IMR-90 (cell line): ENCODE data around the gene ADGRG1. TPM values are rescaled to one million over a fixed set of nuclear protein-coding genes. Genes with fewer than 3 reads are reported as not detected.

Experiments used
- ATAC-seq: fragments of 200-7000 bp; cut with Tn5 transposase; 2 replicates; pipeline ENCODE4 v1.9.1; 2020; ENCODE audit warnings: low read depth, mild to moderate bottlenecking, moderate library complexity
- BruUV-seq: library from RNA; stranded (reverse); fragments of 400-500 nt; replicated peaks from 2 replicates; lab custom pipeline; 2021; lab: Mats Ljungman, UMichigan
- CTCF ChIA-PET: fragments of 300-600 bp; formaldehyde crosslinking; extraction: SDS; loops from one replicate; lab custom pipeline; 2021; ENCODE audit warnings: antibody characterized with exemption; lab: Yijun Ruan, JAX
- POLR2A ChIA-PET: fragments of 300-600 bp; sonication (Branson Sonifier 250); formaldehyde crosslinking; loops from one replicate; lab custom pipeline; 2022; ENCODE audit warnings: antibody characterized with exemption; ENCODE audit not compliant: unreplicated experiment; lab: Charles Lee
- DNase-seq: peaks from one replicate; pipeline ENCODE4 v3.0.0; 2013
- H2AFZ ChIP-seq: replicated peaks from 2 replicates; pipeline ENCODE3; 2013; ENCODE audit warnings: low read length, mild to moderate bottlenecking; ENCODE audit not compliant: poor library complexity
- H2AK5ac ChIP-seq: 2 replicates; pipeline ENCODE4 v1.6.1; 2013; ENCODE audit warnings: low read depth, low read length, inconsistent platforms
- H2AK9ac ChIP-seq: replicated peaks from 2 replicates; pipeline ENCODE3; 2013; ENCODE audit warnings: mild to moderate bottlenecking, low read depth, low read length, moderate library complexity; ENCODE audit not compliant: poor library complexity
- H2BK120ac ChIP-seq: 2 replicates; pipeline ENCODE4 v1.6.1; 2013; ENCODE audit warnings: low read depth, low read length, inconsistent platforms
- H2BK15ac ChIP-seq: 3 replicates; pipeline ENCODE4 v1.6.1; 2013; ENCODE audit warnings: low read depth, low read length, inconsistent platforms
- H2BK20ac ChIP-seq: 2 replicates; pipeline ENCODE4 v1.6.1; 2013; ENCODE audit warnings: low read depth, mild to moderate bottlenecking, inconsistent platforms, low read length, moderate library complexity
- H2BK5ac ChIP-seq: 2 replicates; pipeline ENCODE4 v1.6.1; 2013; ENCODE audit warnings: mild to moderate bottlenecking, low read depth, low read length, inconsistent platforms; ENCODE audit not compliant: poor library complexity, severe bottlenecking
- H3K14ac ChIP-seq: replicated peaks from 2 replicates; pipeline ENCODE4 v1.6.1; 2013; ENCODE audit warnings: low read depth, low read length, inconsistent platforms
- H3K18ac ChIP-seq: 2 replicates; pipeline ENCODE4 v1.6.1; 2013; ENCODE audit warnings: low read depth, low read length, control low read depth
- H3K23ac ChIP-seq: 2 replicates; pipeline ENCODE4 v1.6.1; 2013; ENCODE audit warnings: low read depth, low read length, inconsistent platforms
- H3K27ac ChIP-seq: 2 replicates; pipeline ENCODE4 v1.5.1; 2013; ENCODE audit warnings: mild to moderate bottlenecking, control low read depth, low read length; ENCODE audit not compliant: insufficient read depth
- H3K27me3 ChIP-seq: 2 replicates; pipeline ENCODE4 v1.6.1; 2013; ENCODE audit warnings: low read length; ENCODE audit not compliant: control insufficient read depth, insufficient read depth
- H3K36me3 ChIP-seq: 2 replicates; pipeline ENCODE4 v1.6.1; 2013; ENCODE audit warnings: low read length, mixed read lengths; ENCODE audit not compliant: control insufficient read depth, insufficient read depth
- H3K4ac ChIP-seq: 2 replicates; pipeline ENCODE4 v1.6.1; 2013; ENCODE audit warnings: low read depth, low read length, inconsistent platforms
- H3K4me1 ChIP-seq: 2 replicates; pipeline ENCODE4 v1.6.1; 2013; ENCODE audit warnings: low read length, mixed read lengths; ENCODE audit not compliant: control insufficient read depth, insufficient read depth
- H3K4me2 ChIP-seq: 2 replicates; pipeline ENCODE4 v1.6.1; 2013; ENCODE audit warnings: low read depth, mild to moderate bottlenecking, control low read depth, low read length, moderate library complexity
- H3K4me3 ChIP-seq: 2 replicates; pipeline ENCODE4 v1.5.1; 2013; ENCODE audit warnings: low read depth, mild to moderate bottlenecking, control low read depth, low read length, moderate library complexity; ENCODE audit not compliant: insufficient read depth
- H3K56ac ChIP-seq: 2 replicates; pipeline ENCODE4 v1.6.1; 2013; ENCODE audit warnings: low read length, inconsistent platforms; ENCODE audit not compliant: insufficient read depth; ENCODE audit errors: extremely low read depth
- H3K79me1 ChIP-seq, 2 experiments: 2 replicates each; pipeline ENCODE4 v1.6.1; 2013; ENCODE audit warnings: low read length in 2 of 2, inconsistent platforms in 1 of 2, low read depth in 1 of 2
- H3K9ac ChIP-seq: 2 replicates; pipeline ENCODE4 v1.6.1; 2013; ENCODE audit warnings: low read depth, low read length, control low read depth
- H3K9me1 ChIP-seq: 2 replicates; pipeline ENCODE4 v1.6.1; 2013; ENCODE audit warnings: low read length, inconsistent platforms; ENCODE audit not compliant: insufficient read depth
- H3K9me3 ChIP-seq: 2 replicates; pipeline ENCODE4 v1.6.1; 2013; ENCODE audit warnings: low read length; ENCODE audit not compliant: control insufficient read depth, insufficient read depth
- H4K20me1 ChIP-seq: 2 replicates; pipeline ENCODE4 v1.6.1; 2013; ENCODE audit warnings: low read length, inconsistent platforms; ENCODE audit not compliant: insufficient read depth
- H4K5ac ChIP-seq: 2 replicates; pipeline ENCODE4 v1.6.1; 2013; ENCODE audit warnings: mild to moderate bottlenecking, low read depth, low read length, control low read depth
- H4K8ac ChIP-seq, 2 experiments: 2 replicates each; pipeline ENCODE4 v1.6.1; 2013; ENCODE audit warnings: low read depth in 2 of 2, low read length in 2 of 2, control low read depth in 1 of 2, inconsistent platforms in 1 of 2
- H4K91ac ChIP-seq: 2 replicates; pipeline ENCODE4 v1.6.1; 2013; ENCODE audit warnings: low read depth, low read length, inconsistent platforms; ENCODE audit not compliant: insufficient read depth
- BHLHE40 ChIP-seq: fragments of 150-350 bp; IDR thresholded peaks from 2 replicates; pipeline ENCODE4 v1.6.1; 2016; ENCODE audit warnings: mild to moderate bottlenecking, low read depth, low read length
- CEBPB ChIP-seq: IDR thresholded peaks from 2 replicates; pipeline ENCODE4 v1.6.1; 2012; ENCODE audit warnings: low read depth, low read length, improper control_type of control experiment
- CHD1 ChIP-seq: IDR thresholded peaks from 2 replicates; pipeline ENCODE4 v1.6.1; 2012; ENCODE audit warnings: low read depth, low read length, improper control_type of control experiment
- ELK1 ChIP-seq: fragments of 150-350 bp; IDR thresholded peaks from 2 replicates; pipeline ENCODE4 v1.6.1; 2016; ENCODE audit warnings: low read depth, mild to moderate bottlenecking, low read length, moderate library complexity, borderline replicate concordance
- FOS ChIP-seq: fragments of 150-350 bp; IDR thresholded peaks from 2 replicates; pipeline ENCODE4 v1.6.1; 2016; ENCODE audit warnings: low read depth, low read length
- MAFK ChIP-seq: IDR thresholded peaks from 2 replicates; pipeline ENCODE4 v1.6.1; 2012; ENCODE audit warnings: low read depth, low read length, improper control_type of control experiment
- MAZ ChIP-seq: IDR thresholded peaks from 2 replicates; pipeline ENCODE4 v1.6.1; 2012; ENCODE audit warnings: low read depth, mild to moderate bottlenecking, low read length, improper control_type of control experiment, moderate library complexity, borderline replicate concordance
- MXI1 ChIP-seq: IDR thresholded peaks from 2 replicates; pipeline ENCODE4 v1.6.1; 2012; ENCODE audit warnings: low read depth, mild to moderate bottlenecking, low read length, moderate library complexity, borderline replicate concordance
- NFE2L2 ChIP-seq: fragments of 150-350 bp; IDR thresholded peaks from 2 replicates; pipeline ENCODE4 v1.6.1; 2016; ENCODE audit warnings: low read depth, mild to moderate bottlenecking, low read length
- POLR2A ChIP-seq: IDR thresholded peaks from 2 replicates; pipeline ENCODE4 v1.6.1; 2012; ENCODE audit warnings: mild to moderate bottlenecking, low read depth, low read length
- RAD21 ChIP-seq: IDR thresholded peaks from 2 replicates; pipeline ENCODE4 v1.6.1; 2012; ENCODE audit warnings: low read length, improper control_type of control experiment
- RCOR1 ChIP-seq: IDR thresholded peaks from 2 replicates; pipeline ENCODE4 v1.6.1; 2012; ENCODE audit warnings: mild to moderate bottlenecking, low read length, improper control_type of control experiment; ENCODE audit not compliant: insufficient replicate concordance
- RFX5 ChIP-seq: IDR thresholded peaks from 2 replicates; pipeline ENCODE4 v1.8.0; 2012; ENCODE audit warnings: low read depth, mild to moderate bottlenecking, low read length, moderate library complexity
- SMC3 ChIP-seq: fragments of 150-350 bp; IDR thresholded peaks from 2 replicates; pipeline ENCODE4 v1.6.1; 2016; ENCODE audit warnings: low read depth, mild to moderate bottlenecking, antibody characterized with exemption, low read length, moderate library complexity
- USF2 ChIP-seq: fragments of 150-350 bp; IDR thresholded peaks from 2 replicates; pipeline ENCODE4 v1.6.1; 2017; ENCODE audit warnings: mild to moderate bottlenecking, antibody characterized with exemption, low read length, low read depth
- WGBS, 2 experiments: methylation state at CpG; one replicate each; pipeline versions ENCODE4 v1.1.5 to v1.1.7; 2013; ENCODE audit warnings: missing lambda C conversion rate in 2 of 2; ENCODE audit not compliant: insufficient read length in 1 of 2; ENCODE audit errors: extremely low coverage in 2 of 2; 5-methylcytosine and 5-hydroxymethylcytosine counted together
- dilution Hi-C: fragments of 300-500 bp; cut with HindIII; formaldehyde crosslinking; loops from one replicate; pipeline ENCODE4 v1.14.3; 2018; ENCODE audit warnings: low sequenced_read_pairs; ENCODE audit not compliant: unreplicated experiment
- in situ Hi-C: fragments of 300-500 bp; cut with MboI; formaldehyde crosslinking; loops from 3 replicates; pipeline ENCODE4 v1.14.3; 2019; ENCODE audit warnings: low sequenced_read_pairs, inconsistent platforms, mixed read lengths
- intact Hi-C: fragments of 100-400 bp; cut with micrococcal nuclease; formaldehyde crosslinking; loops from 2 replicates; pipeline ENCODE4 v1.10.0; 2022
- polyA plus RNA-seq, 3 experiments: library from polyadenylated mRNA; depleted of rRNA; stranded (reverse); fragments of >200 nt; gene quantifications; 2 replicates each; pipeline ENCODE4 v1.2.3, GENCODE V29; 2012; ENCODE audit warnings: low replicate concordance in 1 of 3
- total RNA-seq: library from RNA; depleted of rRNA; stranded (reverse); fragments of >200 nt; gene quantifications from 2 replicates; pipeline ENCODE4 v1.2.3, GENCODE V29; 2012
- TF ChIP-seq, protein P1 (sequence below): conservative IDR thresholded peaks from 2 replicates; pipeline ENCODE4 v1.5.1; 2012; ENCODE audit warnings: mild to moderate bottlenecking, low read depth, low read length, improper control_type of control experiment

ADGRG1 gene
- total and polyA plus RNA-seq, 2 of the 4 experiments (the other 2 are of a cell fraction) = 0.90 to 8.4 TPM

DNA sequence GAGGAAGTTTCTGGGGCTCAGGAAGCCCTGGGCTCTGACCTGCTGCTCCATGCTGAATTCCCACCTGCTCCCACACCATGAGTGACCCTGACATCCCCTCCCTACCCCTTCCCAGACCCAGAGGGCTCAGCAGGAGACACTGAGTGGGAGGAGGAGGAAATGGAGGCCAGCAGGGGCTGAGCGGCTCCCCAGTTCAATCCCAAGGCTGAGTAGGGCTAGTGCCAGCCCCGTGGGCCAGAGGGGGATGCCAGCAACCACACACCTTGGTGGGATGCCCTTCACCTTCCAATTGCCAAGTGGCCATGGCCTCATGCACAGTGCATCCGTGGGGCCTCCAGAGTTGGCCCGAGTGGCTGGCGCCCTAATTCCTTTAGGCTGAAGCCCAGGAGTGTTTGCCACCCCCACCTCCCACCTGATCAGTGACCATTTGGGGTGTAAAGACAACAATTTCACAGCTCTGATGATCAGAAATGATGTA is 38.7 kb downstream of the ADGRG1 start:
- no peak overlapping the region for H3K14ac ChIP-seq
- H4K5ac ChIP-seq = no peak overlapping the region
- no peak overlapping the region for H3K18ac ChIP-seq
- no peak for DNase-seq
- TF ChIP-seq ELK1 (no peak), USF2 (no peak), NFE2L2 (no peak), MXI1 (no peak), CHD1 (no peak), RAD21 (no peak), SMC3 (no peak), RCOR1 (no peak), BHLHE40 (no peak), CEBPB (no peak), FOS (no peak), POLR2A (no peak), MAFK (no peak), MAZ (no peak), RFX5 (no peak)
- TF ChIP-seq, protein P1, sequence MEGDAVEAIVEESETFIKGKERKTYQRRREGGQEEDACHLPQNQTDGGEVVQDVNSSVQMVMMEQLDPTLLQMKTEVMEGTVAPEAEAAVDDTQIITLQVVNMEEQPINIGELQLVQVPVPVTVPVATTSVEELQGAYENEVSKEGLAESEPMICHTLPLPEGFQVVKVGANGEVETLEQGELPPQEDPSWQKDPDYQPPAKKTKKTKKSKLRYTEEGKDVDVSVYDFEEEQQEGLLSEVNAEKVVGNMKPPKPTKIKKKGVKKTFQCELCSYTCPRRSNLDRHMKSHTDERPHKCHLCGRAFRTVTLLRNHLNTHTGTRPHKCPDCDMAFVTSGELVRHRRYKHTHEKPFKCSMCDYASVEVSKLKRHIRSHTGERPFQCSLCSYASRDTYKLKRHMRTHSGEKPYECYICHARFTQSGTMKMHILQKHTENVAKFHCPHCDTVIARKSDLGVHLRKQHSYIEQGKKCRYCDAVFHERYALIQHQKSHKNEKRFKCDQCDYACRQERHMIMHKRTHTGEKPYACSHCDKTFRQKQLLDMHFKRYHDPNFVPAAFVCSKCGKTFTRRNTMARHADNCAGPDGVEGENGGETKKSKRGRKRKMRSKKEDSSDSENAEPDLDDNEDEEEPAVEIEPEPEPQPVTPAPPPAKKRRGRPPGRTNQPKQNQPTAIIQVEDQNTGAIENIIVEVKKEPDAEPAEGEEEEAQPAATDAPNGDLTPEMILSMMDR = no peak
- H3K23ac ChIP-seq = no peak overlapping the region
- H3K4ac ChIP-seq = no peak overlapping the region
- no peak for ATAC-seq
- H2BK5ac ChIP-seq = no peak overlapping the region
- peaks cover 26% of the 10 kb centered on the region for H3K27me3 ChIP-seq
- BruUV-seq = no TSS peak
- no peak overlapping the region for H2BK120ac ChIP-seq
- ChIA-PET POLR2A (no interaction called here), CTCF (no interaction called here)
- H4K8ac ChIP-seq = no peak overlapping the region
- no peak overlapping the region for H3K4me2 ChIP-seq
- H3K27ac ChIP-seq = no peak overlapping the region
- dilution Hi-C loops (no loop called here), in situ Hi-C loops (no loop called here), intact Hi-C loops (no loop called here)
- peak overlapping the region; percentile 32 for H2AFZ ChIP-seq
- no peak overlapping the region for H2BK20ac ChIP-seq
- no peak overlapping the region for H3K4me3 ChIP-seq
- no peak overlapping the region for H3K56ac ChIP-seq
- H2AK5ac ChIP-seq = no peak overlapping the region
- H4K91ac ChIP-seq = no peak overlapping the region
- H3K9me3 ChIP-seq = no peaks in the 10 kb centered on the region
- no peak overlapping the region for H3K9ac ChIP-seq
- no peak overlapping the region for H2BK15ac ChIP-seq
- no peaks in the 10 kb centered on the region; the same call in 1 of the 2 replicates for H3K9me1 ChIP-seq
- no peaks in the 10 kb centered on the region; the same call in 1 of the 2 replicates for H4K20me1 ChIP-seq
- H3K79me1 ChIP-seq = no peaks in the 10 kb centered on the region
- H3K36me3 ChIP-seq = no peaks in the 10 kb centered on the region
- H3K4me1 ChIP-seq = no peaks in the 10 kb centered on the region
- no peak overlapping the region for H2AK9ac ChIP-seq
- 75% methylated on average over 3 of the region's 5 CpGs; no CpG with 5 or more reads in 1 of the 2 experiments for WGBS, 2 experiments
